ENCODE results near the gene PNPLA7. TPM values are rescaled to one million over a fixed set of nuclear protein-coding genes. Genes with fewer than 3 reads are reported as not detected.

Gene PNPLA7
- total and polyA plus RNA-seq, 2 of the 8 experiments (the other 6 are each of a cell fraction or from before 2014, with no cell fraction given), result 0.35 to 0.47 TPM

- no peak for TF ChIP-seq CHD7 (IDR thresholded peaks at IDR 0.05; ENCODE audit: insufficient replicate concordance, low read length)
- no peak for TF ChIP-seq SP1 (IDR thresholded peaks at IDR 0.05; ENCODE audit: low read depth, low read length)
- TF ChIP-seq BACH1 (IDR thresholded peaks at IDR 0.05; ENCODE audit: low read length), result no peak
- no peak for TF ChIP-seq NRF1 (IDR thresholded peaks at IDR 0.05; ENCODE audit: low read depth, low read length)
- TF ChIP-seq TEAD4 (IDR thresholded peaks at IDR 0.05; ENCODE audit: low read depth, low read length), result no peak
- TF ChIP-seq SP2 (IDR thresholded peaks at IDR 0.05; ENCODE audit: low read length), result no peak
- no peak for TF ChIP-seq JUND (IDR thresholded peaks at IDR 0.05; ENCODE audit: low read length)
- no peak for TF ChIP-seq SAP30 (IDR thresholded peaks at IDR 0.05; ENCODE audit: insufficient read depth, insufficient replicate concordance, low read length)
- no peak for TF ChIP-seq ZNF274 (IDR thresholded peaks at IDR 0.05; ENCODE audit: borderline replicate concordance, extremely low read depth, low read length)
- no peak for TF ChIP-seq TCF12 (IDR thresholded peaks at IDR 0.05; ENCODE audit: low read depth, low read length)
Observed at GRCh38 chr9:137558127-137558526, 7.9 kb upstream of the PNPLA7 start (continued).

Measured in H1 (cell line).